Measurements from ENCODE around the gene P2RX5.

GRCh38 chr17:3730881-3731429, 35.0 kb upstream of the P2RX5 start:
- TF ChIP-seq TAF1 (IDR thresholded peaks at IDR 0.05; ENCODE audit: low read depth) (no peak), EP300 (IDR thresholded peaks at IDR 0.05; ENCODE audit: borderline replicate concordance) (no peak), NFIC (IDR thresholded peaks at IDR 0.05) (no peak)
